Measurements from ENCODE around the gene AAMP. TPM values are rescaled to one million over a fixed set of nuclear protein-coding genes. Genes with fewer than 3 reads are reported as not detected.

The AAMP gene
- total RNA-seq, 1 donor from 2014 or later = 106 TPM

- TF ChIP-seq POLR2AphosphoS5 (IDR thresholded peaks at IDR 0.05; ENCODE audit: insufficient read depth in 1 of 2, low read depth in 1 of 2) = no peak
- TF ChIP-seq POLR2A (IDR thresholded peaks at IDR 0.05) = no peak
- TF ChIP-seq CTCF (IDR thresholded peaks at IDR 0.05) = no peak
- Histone ChIP-seq H3K4me1 (peaks cover 60% of the 10 kb centered on the region), H3K27ac (peak overlapping the region; percentile 60), H3K4me3 (no peak overlapping the region), H3K36me3 (peaks cover 0 to 88% of the 10 kb centered on the region in 2 donors), H3K9me3 (no peaks in the 10 kb centered on the region), H3K27me3 (no peaks in the 10 kb centered on the region)
- no peak for DNase-seq (ENCODE audit: extremely low spot score in 2 of 2)
- intact Hi-C loops (cut with DNase I) = no loop called here
Measured at GRCh38 chr2:218277921-218278320, 8.0 kb upstream of the AAMP start.

GRCh38 chr2:218276986-218277755 lies 7.2 kb upstream of the AAMP start:
- TF ChIP-seq CTCF (IDR thresholded peaks at IDR 0.05) = no peak
- TF ChIP-seq POLR2AphosphoS5 (IDR thresholded peaks at IDR 0.05; ENCODE audit: insufficient read depth in 1 of 2, low read depth in 1 of 2) = no peak
- no peak for TF ChIP-seq POLR2A (IDR thresholded peaks at IDR 0.05)
- intact Hi-C loops (cut with DNase I) = no loop called here
- no peaks in the 10 kb centered on the region for H3K27me3 ChIP-seq
- H3K9me3 ChIP-seq = no peaks in the 10 kb centered on the region
- no peak for DNase-seq (ENCODE audit: extremely low spot score in 2 of 2)
- no peak overlapping the region for H3K4me3 ChIP-seq
- peaks cover 60% of the 10 kb centered on the region for H3K4me1 ChIP-seq
- H3K27ac ChIP-seq = peak overlapping the region; percentile 60
- H3K36me3 ChIP-seq = peaks cover 0 to 88% of the 10 kb centered on the region in 2 donors

GRCh38 chr2:218275371-218276072 lies 5.6 kb upstream of the AAMP start:
- Histone ChIP-seq H3K9me3 (no peaks in the 10 kb centered on the region), H3K27ac (peak overlapping the region; percentile 94), H3K27me3 (no peaks in the 10 kb centered on the region), H3K4me3 (no peak overlapping the region), H3K4me1 (peaks cover 65% of the 10 kb centered on the region), H3K36me3 (peaks cover 0 to 74% of the 10 kb centered on the region in 2 donors)
- no peak for DNase-seq (ENCODE audit: extremely low spot score in 2 of 2)
- intact Hi-C loops (cut with DNase I) = no loop called here
- TF ChIP-seq POLR2A (IDR thresholded peaks at IDR 0.05) (no peak), CTCF (IDR thresholded peaks at IDR 0.05) (no peak), POLR2AphosphoS5 (IDR thresholded peaks at IDR 0.05; ENCODE audit: insufficient read depth in 1 of 2, low read depth in 1 of 2) (no peak)

GRCh38 chr2:218274586-218274985 lies 4.6 kb upstream of the AAMP start:
- TF ChIP-seq POLR2A (IDR thresholded peaks at IDR 0.05) = no peak
- no peak for TF ChIP-seq POLR2AphosphoS5 (IDR thresholded peaks at IDR 0.05; ENCODE audit: insufficient read depth in 1 of 2, low read depth in 1 of 2)
- no peak for TF ChIP-seq CTCF (IDR thresholded peaks at IDR 0.05)
- Histone ChIP-seq H3K36me3 (peaks cover 0 to 65% of the 10 kb centered on the region in 2 donors), H3K4me1 (peaks cover 57% of the 10 kb centered on the region), H3K27ac (peak overlapping the region; percentile 94), H3K4me3 (no peak overlapping the region), H3K27me3 (no peaks in the 10 kb centered on the region), H3K9me3 (no peaks in the 10 kb centered on the region)
- no peak for DNase-seq (ENCODE audit: extremely low spot score in 2 of 2)
- intact Hi-C loops (cut with DNase I) = loop anchor here (5.0 kb wide), 1 partner anchor 57 kb away; the partner anchor contains the start of gene ARPC2
